Effector CD8-positive, alpha-beta T cell (primary cell): ENCODE results near the gene ADCY4.
A peak's percentile ranks its signal among the peaks of the same experiment; 100 is the strongest.

ENCODE experiments used
- DNase-seq: peaks from one replicate; lab custom pipeline; 2025; lab: John Stamatoyannopoulos, UW

ADCY4 gene

GRCh38 chr14:24274101-24274543 is 60.7 kb downstream of the ADCY4 start:
- DNase-seq, result no peak

- no peak for DNase-seq
These were observed 61.4 kb downstream of the ADCY4 start for GRCh38 chr14:24273422-24273998.

DNA sequence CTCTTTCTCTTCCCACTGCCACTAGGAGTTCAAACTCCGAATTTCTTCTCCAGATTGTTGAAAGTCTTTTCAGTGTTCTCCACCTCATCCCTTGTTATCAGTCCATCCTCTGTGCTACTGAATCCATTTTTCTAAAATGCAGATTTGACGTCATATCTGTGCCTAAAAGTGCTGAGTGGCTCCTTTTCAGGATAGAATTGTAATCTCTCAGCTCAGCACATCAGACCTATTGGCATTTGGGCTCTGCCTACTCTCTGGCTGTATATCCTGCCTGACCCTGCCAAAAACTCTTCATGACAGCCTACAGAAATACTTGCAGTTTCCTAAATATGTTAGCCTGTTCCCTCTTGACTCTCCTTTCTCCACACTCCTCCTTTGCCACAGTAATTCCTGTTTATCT is 62.4 kb downstream of the ADCY4 start:
- no peak for DNase-seq

DNA sequence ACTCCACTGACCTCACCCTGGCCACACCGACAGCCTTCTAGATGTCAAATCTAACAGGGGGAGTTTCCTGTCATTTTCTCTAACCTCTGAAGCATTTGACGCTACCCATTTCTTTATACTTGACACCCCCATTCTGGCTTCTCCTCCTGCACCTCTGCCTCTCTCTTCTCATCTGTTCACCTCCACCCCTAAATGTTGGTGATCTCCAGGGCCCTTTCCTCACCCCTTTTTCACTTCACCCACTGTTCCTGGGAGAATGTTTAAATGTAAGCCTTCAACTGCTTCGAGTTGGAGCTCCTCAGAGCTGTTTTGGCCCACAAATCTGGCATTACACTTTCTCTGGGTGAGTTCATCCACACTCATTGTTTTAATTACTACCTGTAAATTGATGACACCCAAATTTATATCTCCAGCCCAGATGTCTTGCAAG is 63.0 kb downstream of the ADCY4 start:
- no peak for DNase-seq

DNA sequence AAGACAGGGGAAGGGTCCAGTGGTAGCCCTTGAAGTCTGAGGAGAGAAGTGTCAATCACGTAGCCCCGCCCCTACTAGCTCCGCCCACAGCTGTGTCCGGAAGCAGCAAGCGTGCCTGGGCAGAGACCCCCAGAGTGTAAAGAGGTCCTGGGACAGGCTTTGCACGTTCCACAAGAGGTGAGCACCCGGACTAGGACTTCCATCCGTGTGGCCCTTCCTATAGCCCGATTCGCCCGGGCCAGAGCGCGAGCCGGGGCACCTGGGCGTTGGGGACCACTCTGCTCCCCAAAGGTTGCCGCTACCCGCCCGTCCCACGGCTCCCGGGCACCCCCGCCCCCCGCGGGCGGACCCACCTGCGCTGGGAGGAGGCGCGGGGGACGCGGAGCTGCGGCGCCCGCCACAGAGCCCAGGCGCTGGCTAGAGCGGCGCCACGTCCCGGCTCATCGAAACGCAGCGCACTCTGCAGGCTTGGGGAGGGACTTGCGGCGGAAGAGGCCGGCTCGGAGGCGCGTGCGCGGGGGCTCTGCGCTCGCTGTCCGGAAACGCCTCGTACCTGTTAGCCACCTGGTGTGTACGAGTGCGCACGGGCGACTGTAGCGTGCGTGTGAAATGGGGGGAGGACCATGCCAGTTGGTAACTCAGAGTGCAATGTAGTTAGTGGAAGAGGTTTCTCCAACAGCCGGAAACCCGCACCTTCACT is 63.6 kb downstream of the ADCY4 start, which contains the start of gene RABGGTA:
Gene RABGGTA, minus strand, starts transcription at position 464 of the 700 bp plus-strand sequence. CDS start 482 bp downstream, outside the sequence.
- peak; percentile 84 for DNase-seq

DNA sequence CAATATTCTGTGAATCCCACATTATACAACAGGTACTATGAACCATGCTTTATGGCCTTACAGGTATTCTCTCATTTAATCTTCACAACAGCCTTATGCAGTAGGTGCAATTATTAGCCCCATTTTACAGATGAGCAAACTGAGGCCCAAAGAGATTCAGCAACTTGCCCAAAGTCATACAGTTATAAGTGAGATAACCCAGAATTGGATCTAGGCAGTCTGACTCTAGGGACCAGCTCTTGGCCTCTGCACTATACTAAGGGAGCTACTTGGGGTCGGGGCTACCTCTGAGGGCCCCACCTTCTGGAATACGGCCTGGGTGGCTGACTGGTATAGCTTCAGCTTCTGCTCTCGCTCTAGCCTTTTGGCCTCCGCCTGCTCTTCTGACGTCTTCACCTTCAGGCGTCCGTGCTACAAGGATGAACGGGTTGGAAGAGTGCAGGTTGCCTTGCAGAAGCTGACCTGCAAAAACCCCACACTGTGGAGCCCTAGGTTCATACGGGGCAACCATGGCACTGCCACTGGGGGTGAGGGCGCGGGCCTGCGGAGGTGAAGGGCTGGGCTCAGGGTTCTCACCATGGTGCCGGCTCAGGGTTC is 64.2 kb downstream of the ADCY4 start:
- no peak for DNase-seq

GRCh38 chr14:24269910-24270536 is 64.8 kb downstream of the ADCY4 start:
- no peak for DNase-seq

DNA sequence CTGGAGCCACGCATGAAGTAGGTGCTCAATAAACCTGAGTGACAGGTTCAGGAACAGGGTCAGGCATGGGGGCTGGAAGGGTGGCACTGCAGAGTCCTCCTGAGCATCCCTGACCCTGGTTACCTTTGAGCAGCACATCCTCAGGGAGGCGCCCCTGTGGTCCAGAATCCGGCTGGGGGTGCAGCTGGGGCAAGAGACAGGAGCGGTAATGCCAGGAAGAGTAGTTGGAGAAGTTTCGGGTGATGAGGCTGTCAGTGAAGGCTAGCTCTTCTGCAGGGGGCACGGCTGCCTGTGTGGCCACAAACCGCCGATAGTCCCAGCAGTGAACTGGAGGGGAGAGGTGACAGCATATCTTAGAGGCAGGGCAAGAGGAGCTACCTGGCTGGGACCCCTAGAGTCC is 65.5 kb downstream of the ADCY4 start:
- DNase-seq, result no peak
